ENCODE data around the gene PUM1. TPM values are rescaled to one million over a fixed set of nuclear protein-coding genes. Genes with fewer than 3 reads are reported as not detected.

The PUM1 gene
- total and polyA plus RNA-seq, 2 of the 4 experiments (the other 2 are of a cell fraction): 75.4 to 137 TPM

- no peak for TF ChIP-seq MAFK (IDR thresholded peaks at IDR 0.05; ENCODE audit: low read depth, low read length)
- TF ChIP-seq RAD21 (IDR thresholded peaks at IDR 0.05; ENCODE audit: low read length): no peak
- peak; percentile 14; the same call in 1 of the 2 replicates for TF ChIP-seq MXI1 (IDR thresholded peaks at IDR 0.05; ENCODE audit: borderline replicate concordance, low read depth, low read length)
- TF ChIP-seq, protein P1, sequence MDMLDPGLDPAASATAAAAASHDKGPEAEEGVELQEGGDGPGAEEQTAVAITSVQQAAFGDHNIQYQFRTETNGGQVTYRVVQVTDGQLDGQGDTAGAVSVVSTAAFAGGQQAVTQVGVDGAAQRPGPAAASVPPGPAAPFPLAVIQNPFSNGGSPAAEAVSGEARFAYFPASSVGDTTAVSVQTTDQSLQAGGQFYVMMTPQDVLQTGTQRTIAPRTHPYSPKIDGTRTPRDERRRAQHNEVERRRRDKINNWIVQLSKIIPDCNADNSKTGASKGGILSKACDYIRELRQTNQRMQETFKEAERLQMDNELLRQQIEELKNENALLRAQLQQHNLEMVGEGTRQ (IDR thresholded peaks at IDR 0.05; ENCODE audit: low read depth, low read length): no peak
- 0 out of 2 replicates have a peak, but pooled peaks have one; percentile 18 for TF ChIP-seq MAZ (IDR thresholded peaks at IDR 0.05; ENCODE audit: borderline replicate concordance, low read depth, low read length)
- H2BK15ac ChIP-seq (ENCODE audit: low read depth, low read length): no peak overlapping the region
- ATAC-seq (ENCODE audit: low read depth): no peak
- H2AK9ac ChIP-seq (replicated peaks; ENCODE audit: low read depth, low read length, poor library complexity): peak overlapping the region; percentile 33
- CTCF ChIA-PET: interaction anchor here (0.6 to 7.7 kb wide), 3 partner anchors 105 to 128 kb away, joined by 3 to 122 read pairs (median 14); no protein-coding TSS in a partner anchor
- H3K36me3 ChIP-seq (ENCODE audit: control insufficient read depth, insufficient read depth, low read length): no peaks in the 10 kb centered on the region
- H2AK5ac ChIP-seq (ENCODE audit: low read depth, low read length): peak overlapping the region; percentile 80
- H3K27me3 ChIP-seq (ENCODE audit: control insufficient read depth, insufficient read depth, low read length): no peaks in the 10 kb centered on the region
- no peak overlapping the region for H3K56ac ChIP-seq (ENCODE audit: extremely low read depth, insufficient read depth, low read length)
- no peak overlapping the region for H2BK5ac ChIP-seq (ENCODE audit: low read depth, low read length, poor library complexity, severe bottlenecking)
- no TSS peak for BruUV-seq (replicated peaks)
- H3K27ac ChIP-seq (ENCODE audit: insufficient read depth, low read length): peak overlapping the region; percentile 32; the same call in 1 of the 2 replicates
- H3K4me1 ChIP-seq (ENCODE audit: control insufficient read depth, insufficient read depth, low read length): peaks cover 31% of the 10 kb centered on the region
- intact Hi-C loops (cut with micrococcal nuclease): no loop called here
- H4K8ac ChIP-seq (ENCODE audit: low read depth in 2 of 2, low read length in 2 of 2): no peak overlapping the region
- peaks cover 49% of the 10 kb centered on the region for H4K20me1 ChIP-seq (ENCODE audit: insufficient read depth, low read length)
- H3K9me1 ChIP-seq (ENCODE audit: insufficient read depth, low read length): peaks cover 19% of the 10 kb centered on the region; the same call in 1 of the 2 replicates
- H2AFZ ChIP-seq (replicated peaks; ENCODE audit: low read length, poor library complexity): peak overlapping the region; percentile 3
- H3K4me3 ChIP-seq (ENCODE audit: insufficient read depth, low read depth, low read length): peak overlapping the region; percentile 85
- no peak overlapping the region for H2BK20ac ChIP-seq (ENCODE audit: low read depth, low read length)
- no peak overlapping the region for H4K5ac ChIP-seq (ENCODE audit: low read depth, low read length)
- no peak overlapping the region; the same call in 1 of the 2 replicates for H3K18ac ChIP-seq (ENCODE audit: low read depth, low read length)
- dilution Hi-C loops (cut with HindIII; ENCODE audit: low sequenced_read_pairs, unreplicated experiment): loop anchor here (25.0 kb wide), 1 partner anchor 95 kb away; no protein-coding TSS in a partner anchor
- H3K9me3 ChIP-seq (ENCODE audit: control insufficient read depth, insufficient read depth, low read length): no peaks in the 10 kb centered on the region
- peak overlapping the region; percentile 38 for H4K91ac ChIP-seq (ENCODE audit: insufficient read depth, low read depth, low read length)
- H3K79me1 ChIP-seq (ENCODE audit: low read depth in 1 of 2, low read length in 2 of 2): peaks cover 38 to 56% of the 10 kb centered on the region in 2 experiments
- WGBS, 2 experiments (ENCODE audit: extremely low coverage in 2 of 2, insufficient read length in 1 of 2): 20% methylated on average over 7 of the region's 47 CpGs; no CpG with 5 or more reads in 1 of the 2 experiments
- H3K23ac ChIP-seq (ENCODE audit: low read depth, low read length): peak overlapping the region; percentile 58
- H3K14ac ChIP-seq (replicated peaks; ENCODE audit: low read depth, low read length): peak overlapping the region; percentile 79
- in situ Hi-C loops (cut with MboI; ENCODE audit: low sequenced_read_pairs): no loop called here
- H3K9ac ChIP-seq (ENCODE audit: low read depth, low read length): peak overlapping the region; percentile 81
- POLR2A ChIA-PET (ENCODE audit: unreplicated experiment): interaction anchor here (0.5 kb wide), 1 partner anchor 12 kb away, joined by 3 read pairs; no protein-coding TSS in a partner anchor
- H3K4me2 ChIP-seq (ENCODE audit: low read depth, low read length): peak overlapping the region; percentile 98
- peak overlapping the region; percentile 82 for H3K4ac ChIP-seq (ENCODE audit: low read depth, low read length)
- no peak for DNase-seq
- H2BK120ac ChIP-seq (ENCODE audit: low read depth, low read length): no peak overlapping the region
Observed at GRCh38 chr1:30907481-30908315, 157.8 kb downstream of the PUM1 start.

All from IMR-90 (cell line).